SIG-M5 (cell line): ENCODE data around the gene CACNA2D1.
"Not testable (repeated sequence)": the region's sequence is repeated elsewhere in the genome, so short reads cannot be mapped to it uniquely, and the experiment has no call there.

ENCODE experiments used
- DNase-seq: peaks from one replicate; lab custom pipeline; 2025; lab: John Stamatoyannopoulos, UW

Gene CACNA2D1

DNA sequence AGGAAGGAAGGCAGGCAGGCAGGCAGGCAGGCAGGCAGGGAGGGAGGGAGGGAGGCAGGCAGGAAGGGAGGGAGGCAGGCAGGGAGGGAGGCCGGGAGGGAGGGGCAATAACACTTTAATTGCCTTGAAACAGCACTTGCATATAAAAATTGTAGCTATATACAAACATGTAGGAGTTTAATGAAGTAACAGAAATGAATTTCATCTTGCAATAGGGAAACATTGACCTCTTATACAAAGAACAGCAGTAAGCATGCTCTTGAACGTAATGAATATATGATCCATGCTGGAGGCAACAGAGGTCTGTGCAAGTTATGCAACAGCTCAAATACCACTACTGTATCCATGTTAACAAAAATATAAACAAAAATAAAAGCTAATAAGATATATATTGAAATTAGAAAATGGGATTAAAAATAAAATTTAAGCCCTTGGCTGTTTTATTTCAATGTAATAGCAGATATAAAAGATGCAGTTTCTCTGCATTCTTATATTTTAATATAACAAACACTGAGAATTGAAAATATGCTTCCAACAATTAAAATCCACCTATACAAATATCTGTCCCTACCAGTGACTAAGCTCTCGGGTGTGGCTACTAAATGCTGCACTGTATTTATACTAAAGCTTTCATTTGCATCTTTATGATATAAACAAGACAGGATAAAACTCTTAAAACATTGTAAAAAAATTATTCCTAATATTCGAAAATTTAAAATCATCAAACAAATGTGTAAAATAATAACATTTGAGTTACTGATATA is 50.3 kb downstream of the CACNA2D1 start:
- no peak for DNase-seq

DNA sequence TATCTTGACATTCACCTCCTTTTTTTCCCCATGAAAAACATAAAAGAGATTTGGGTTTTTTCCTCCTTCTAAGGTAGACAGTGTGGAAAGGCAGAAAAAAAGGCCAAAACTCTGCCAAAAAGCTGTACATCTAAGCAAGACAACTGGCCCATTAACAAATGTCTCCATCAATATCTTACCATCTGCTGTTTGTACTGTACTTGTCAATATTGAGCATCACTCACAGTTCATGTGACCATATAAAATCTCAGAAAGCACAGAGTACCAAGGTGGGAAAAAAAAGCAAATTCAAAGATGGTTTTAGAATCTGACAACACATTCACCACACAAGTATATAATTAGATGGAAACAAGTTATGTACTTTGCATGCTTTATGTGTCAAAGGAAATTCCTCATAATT is 52.6 kb downstream of the CACNA2D1 start:
- DNase-seq = no peak

DNA sequence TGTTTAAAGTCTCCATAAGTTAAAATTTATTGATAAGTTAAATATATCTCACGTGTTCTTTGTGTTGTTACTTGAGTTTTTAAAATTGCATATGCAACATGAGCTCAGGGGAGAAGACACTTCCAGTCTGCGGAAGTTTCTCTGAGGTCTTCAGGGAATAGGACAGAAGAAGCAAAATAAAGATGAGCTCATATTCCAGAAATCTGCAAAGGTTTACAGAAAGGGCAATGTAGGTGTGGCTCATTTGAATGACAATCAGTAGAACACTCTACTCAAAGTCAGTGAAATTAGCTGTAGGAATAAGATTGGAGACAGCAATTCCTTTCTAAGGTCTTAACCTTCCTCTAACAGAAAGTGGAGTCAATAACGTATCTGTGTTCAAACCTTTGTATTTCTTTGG is 53.7 kb downstream of the CACNA2D1 start:
- no peak for DNase-seq

DNA sequence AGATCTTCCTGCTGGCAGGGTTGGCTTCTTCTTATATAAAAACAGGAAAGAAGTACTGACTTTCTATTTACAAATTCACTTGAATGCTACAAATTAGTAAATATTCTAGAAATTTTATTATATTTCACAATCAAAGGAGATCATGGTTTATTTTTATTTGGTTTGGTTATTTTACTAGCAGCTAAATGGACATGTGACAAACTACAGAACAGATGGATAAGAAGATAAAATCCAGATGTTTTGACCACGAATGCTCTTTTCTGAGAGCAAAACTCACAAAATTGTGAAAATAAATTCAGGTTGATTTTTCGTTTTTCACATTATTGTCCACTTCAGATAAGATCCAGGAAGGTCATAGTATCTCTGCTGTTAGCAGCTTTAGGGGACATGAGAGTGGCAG is 55.4 kb downstream of the CACNA2D1 start:
- no peak for DNase-seq

DNA sequence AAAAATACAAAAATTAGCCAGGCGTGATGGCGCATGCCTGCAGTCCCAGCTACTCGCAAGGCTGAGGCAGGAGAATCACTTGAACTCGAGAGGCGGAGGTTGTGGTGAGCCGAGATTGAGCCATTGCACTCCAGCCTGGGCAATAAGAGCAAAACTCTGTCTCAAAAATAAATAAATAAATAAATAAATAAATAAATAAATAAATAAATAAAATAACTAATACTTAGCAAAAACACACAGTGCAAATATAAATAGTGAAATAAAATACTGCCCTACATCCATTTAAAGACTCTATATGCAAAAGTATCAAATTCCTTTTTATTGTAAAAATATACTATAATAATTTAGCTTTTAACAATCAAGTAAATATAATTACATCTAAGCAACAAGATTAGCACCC is 57.0 kb downstream of the CACNA2D1 start:
- not testable (repeated sequence) for DNase-seq

DNA sequence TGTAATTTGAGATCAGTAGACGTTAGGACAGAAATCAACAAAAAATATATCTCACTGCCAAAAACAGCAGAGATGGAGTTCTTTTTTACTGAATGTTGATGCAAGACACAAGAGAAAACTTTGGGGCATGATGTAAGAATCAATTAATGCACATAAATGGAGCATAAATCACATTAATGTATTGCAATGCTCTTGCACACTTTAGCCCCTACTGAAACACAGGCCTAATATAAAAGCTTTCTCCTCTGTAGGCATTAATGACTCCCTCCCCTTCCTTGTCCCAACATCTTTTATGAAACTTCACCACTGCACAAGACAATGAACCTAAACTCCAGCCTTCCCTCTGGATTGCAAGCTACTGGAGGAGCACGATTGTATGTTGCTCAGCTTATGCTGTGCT is 58.8 kb downstream of the CACNA2D1 start:
- DNase-seq = no peak

DNA sequence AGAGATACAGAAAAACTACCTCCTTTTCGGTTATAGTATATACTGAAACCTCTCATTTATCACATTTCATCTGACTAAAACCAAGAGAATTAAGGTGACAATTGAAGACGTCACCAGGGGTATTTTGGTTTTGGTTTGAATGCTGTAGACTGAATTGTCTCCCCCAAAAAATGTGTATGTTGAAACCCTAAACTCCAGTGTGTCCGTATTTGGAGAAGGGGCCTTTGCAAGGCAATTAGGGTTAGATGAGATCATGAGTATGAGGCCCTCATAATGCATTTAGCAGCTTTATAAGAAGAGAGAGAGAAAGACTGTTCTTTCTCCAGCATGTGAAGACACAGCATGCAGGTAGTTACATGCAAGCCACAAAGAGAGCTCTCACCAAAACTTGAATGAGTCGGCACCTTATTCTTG is 59.5 kb downstream of the CACNA2D1 start:
- DNase-seq = no peak

DNA sequence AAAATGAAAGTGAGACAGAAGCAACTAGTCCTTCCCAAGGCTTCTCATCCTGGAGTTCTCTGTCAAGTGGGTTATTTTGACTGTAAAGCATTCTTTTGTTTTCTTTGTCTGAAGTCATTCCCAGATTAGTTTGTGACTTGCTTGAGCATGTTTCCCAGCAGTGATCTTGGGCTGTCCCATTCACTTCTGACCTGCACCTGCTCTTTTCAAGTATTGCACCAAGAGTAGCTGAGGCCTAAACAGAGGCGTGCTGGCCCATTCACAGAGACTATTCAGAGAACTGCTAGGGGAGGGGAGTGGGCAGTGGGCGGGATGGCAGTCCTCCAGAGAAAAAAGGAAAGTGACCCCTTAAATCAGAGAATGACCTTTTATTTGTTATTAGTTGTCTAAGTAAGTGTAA is 61.3 kb downstream of the CACNA2D1 start:
- DNase-seq = no peak

DNA sequence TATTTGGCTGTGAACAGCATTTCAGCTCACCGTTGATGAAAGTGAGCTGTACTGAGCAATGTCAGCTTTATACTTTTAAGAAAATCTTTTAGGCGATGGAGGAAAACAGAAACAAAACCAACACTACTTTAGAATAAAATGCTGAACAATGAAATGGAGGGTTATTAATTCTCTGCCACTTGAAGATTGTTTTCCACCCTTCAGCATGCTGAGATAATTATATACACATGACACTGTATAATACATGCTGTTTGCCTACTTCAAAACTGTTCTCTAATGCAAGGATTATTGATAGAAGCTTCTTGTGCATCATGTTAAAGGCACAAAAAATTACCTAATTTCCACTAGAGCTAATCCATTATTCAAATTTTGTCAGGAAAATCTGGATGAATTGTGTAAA is 66.8 kb downstream of the CACNA2D1 start:
- no peak for DNase-seq

DNA sequence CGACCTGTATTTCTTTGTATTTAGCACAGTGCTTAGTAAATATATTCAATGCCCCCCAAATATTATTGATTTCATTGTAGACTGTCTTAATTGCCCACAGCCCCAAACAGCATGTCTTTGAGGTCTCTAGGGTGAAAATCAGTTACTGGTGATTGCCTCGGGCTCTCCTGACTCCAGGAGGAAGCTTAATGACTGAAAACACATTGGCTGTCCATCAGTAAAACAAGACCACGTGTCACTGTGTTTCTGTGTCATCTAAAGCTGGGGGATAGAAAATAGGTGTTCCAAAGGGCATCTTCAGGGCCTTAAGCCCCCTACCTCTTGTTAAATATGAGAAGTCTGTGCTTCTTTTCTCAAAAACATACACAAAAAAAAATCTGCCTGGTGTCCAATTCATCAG is 67.9 kb downstream of the CACNA2D1 start:
- no peak for DNase-seq

DNA sequence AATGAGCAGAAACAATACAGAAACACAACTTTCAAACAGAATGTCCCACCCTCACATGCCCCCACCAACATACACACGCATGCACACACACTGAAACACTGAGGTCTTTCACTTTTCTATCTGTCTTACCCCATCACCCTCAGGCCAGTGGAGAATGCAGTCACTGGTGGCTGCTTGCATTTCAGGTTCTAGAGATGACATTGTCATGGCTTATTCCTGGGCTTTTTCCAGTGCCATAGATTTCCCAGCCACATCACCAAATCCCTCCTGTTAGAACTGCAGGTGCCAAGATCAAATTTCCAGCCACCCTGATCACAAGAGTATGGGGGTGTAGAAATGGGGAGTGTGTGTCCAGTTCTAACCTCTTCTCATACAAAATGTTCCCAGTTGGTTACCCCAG is 68.4 kb downstream of the CACNA2D1 start:
- no peak for DNase-seq

DNA sequence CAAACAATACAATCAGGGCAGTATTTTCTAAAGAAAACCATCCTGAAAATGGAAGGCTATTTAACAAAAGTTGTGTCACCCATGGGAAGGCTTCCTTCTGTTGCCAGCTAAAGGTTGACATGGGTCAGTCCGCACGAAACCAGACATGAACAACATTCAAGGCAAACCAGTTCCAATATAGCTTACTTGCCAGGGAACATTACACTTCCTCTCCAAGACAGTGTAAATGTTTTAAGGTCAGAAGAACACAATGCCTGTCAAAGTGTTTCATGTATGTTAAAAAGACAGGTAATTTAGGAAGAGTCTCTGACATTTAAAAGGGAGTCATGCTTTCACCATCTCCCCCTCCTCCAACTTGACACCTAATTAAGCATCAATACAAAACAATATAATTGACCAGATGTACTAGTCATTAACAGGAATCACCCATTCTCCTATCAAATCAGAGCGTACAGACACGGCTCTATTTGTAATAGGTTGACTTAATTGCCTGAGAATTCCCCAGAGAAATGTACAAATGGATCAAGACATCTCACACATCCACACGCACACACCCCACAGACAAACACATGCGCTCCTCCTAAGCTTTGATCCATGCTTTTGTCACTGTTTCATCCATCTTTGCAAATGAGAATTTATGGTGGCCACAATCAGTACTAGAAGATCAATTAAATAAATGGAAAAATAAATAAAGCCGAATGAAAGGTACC is 69.5 kb downstream of the CACNA2D1 start:
- no peak for DNase-seq

DNA sequence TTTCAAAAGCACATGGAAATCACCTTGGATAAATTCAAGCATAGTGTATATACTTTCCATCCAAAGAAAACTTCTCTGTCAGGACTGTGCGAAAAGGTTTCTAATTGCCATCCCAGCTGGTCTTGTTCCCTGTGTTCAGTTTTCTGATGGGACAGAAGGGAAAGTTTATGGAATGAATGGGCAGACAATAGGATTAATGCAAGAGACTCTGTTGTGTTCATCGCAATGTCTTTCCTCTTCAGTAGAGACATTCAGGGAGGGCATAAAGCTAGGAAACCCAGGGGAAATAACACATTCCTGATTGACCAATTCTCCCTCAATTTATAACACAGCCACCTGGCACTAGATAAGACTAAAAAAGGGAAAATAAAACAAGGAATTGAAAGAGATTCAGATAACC is 78.9 kb downstream of the CACNA2D1 start:
- DNase-seq = no peak

DNA sequence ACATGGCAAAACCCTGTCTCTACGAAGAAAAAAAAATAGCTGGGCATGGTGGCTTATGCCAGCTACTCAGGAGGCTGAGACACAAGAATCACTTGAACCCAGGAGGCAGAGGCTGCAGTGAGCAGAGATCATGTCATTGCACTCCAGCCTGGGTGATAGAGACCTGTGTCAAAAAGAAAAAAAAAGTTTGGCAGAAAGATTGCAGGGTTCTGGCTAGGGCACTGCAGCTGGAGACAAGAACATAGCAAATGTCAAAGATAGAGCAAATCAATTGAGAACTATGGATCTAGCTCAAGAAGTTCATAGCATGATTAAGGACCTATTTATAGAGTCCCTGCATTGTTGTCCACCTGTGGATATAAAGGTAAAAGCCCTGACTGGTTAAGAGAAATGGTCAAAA is 79.5 kb downstream of the CACNA2D1 start:
- DNase-seq = no peak

DNA sequence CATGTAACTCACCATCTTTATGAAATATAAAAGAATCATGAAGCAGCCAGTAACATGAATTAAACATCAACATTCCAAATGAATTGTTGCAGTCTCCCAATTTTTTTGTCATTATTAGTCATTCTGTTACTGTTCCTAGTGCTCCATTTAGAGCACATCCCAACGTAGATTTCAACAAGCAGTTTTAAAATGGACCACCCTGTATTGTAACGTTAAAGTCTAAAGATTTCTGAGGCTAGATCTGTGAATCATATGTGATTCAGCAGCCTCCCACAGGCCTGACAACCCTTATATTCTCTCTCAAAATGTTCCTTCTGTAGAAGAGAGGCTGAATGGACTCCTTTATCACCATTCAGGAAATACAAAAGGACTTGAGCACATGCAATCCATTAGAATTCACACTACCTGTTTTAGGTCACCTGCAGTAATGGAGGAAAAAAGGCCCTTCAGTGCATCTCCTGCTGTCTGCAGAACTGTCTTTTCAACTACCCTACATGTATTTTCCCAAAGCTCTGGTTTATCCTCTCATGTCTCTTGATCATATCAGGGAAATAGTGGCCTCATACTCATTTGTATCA is 81.4 kb downstream of the CACNA2D1 start:
- DNase-seq = no peak

DNA sequence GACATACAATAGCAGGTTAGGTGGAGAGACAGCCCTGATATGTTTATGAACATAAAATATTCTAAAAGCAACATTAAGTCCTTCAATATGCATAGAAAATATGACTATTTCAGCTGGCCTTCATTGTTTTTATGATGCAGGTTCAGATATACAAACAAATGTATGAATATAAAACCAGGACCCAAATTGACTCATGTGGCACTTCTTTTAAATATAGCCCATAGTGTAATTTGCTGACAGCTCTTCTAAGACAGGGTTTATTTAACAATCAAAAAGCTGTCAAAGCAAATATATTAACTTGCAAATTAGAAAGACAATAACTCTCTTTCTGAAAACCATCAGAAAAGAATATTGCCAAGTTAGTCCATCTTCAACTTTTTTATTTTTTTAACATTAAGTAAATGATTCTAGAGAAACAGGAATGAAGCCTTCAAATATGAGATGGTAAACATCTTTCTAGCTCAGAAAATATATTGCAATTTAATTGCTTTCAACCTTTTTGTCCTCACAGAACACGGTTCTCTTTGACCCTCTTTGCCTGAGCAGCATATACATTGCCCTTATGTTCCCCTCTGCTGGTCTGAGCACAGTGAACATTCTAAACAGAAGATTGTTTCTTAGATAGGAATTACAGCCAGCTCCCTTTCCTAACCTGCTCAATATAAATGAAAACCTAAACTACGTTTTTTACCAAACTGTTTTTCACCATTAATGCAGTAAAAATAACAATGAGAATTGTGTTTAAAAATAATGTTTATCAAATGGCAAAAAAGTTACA is 82.8 kb downstream of the CACNA2D1 start:
- no peak for DNase-seq

DNA sequence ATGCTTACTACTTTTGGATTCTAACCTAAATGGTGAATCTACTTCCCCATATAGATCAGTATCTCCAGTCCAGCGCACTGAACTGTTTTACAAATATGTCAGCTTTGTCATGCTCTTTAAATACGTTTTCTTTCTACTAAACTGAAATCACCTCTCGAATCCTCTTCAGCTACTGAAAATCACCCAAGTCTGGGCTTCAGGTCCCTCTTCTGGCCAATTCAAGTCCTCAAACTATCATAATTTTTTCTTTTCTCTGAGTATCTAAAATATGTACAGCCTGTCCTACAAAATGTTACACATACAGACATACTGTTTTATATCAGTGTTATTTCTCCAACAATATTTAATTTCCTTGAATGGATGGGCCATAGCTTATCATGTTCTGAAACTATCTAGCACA is 84.2 kb downstream of the CACNA2D1 start:
- DNase-seq = no peak

DNA sequence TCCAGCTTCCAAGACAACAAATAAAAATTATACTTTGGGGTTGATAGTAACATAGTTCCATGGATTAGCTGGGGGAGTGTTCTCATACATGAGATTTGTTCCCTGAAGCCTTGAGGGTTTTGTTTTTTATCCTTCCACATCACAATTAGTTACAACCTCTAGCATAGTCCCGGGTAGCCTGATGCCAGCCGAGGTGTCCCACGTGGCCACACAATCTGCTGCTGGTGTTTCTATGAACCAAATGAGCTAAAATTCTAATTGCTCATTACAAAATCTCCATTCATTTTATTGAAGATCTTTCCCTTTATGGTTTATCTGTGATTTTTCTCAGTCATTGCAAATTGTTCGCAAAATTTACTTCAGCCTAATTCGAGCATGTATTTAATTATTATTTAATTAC is 84.7 kb downstream of the CACNA2D1 start:
- no peak for DNase-seq

DNA sequence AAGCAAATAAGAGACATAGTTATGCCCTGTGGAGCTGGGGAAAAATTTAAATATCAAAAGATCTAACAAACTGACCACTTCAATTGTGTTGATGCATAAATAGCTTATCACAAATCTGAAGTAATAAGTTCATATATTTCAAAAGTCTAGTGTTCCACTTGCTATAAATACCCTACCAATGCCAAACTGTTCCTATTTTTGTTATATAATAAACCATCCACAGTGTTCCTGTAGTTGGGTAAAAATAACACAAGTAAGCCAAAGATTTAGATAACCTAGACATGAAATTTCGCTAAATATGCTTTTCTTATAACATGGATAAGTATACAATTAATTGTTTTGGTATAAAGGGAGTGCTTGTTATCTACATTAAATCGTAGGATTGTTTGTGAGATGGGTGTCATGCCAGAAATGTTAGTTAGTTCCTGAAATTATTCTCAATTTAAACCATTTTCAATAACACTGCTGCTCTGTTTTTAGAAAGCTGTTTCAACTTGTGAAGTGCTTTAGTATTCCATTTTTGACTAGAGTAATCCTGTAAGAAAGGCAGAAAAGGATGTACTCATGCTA is 85.5 kb downstream of the CACNA2D1 start:
- DNase-seq = no peak

DNA sequence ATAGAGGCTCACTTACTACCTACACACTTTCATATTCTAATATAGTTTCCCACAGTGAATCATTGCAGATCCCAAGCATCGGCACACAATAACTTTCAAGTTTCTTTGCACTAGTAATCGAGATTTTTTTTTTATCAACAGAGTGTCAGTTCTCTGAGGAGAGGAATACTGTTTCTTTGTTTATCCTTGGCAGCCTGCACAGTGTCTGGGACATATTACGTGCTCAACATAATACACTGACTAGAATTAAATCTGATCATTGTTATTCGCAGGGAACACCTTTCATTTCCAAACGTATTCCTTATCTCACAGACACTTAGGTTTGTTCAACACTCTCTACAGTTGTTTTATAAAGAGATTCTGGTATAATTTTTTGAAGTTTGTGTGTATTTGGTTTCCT is 95.3 kb downstream of the CACNA2D1 start:
- no peak for DNase-seq

DNA sequence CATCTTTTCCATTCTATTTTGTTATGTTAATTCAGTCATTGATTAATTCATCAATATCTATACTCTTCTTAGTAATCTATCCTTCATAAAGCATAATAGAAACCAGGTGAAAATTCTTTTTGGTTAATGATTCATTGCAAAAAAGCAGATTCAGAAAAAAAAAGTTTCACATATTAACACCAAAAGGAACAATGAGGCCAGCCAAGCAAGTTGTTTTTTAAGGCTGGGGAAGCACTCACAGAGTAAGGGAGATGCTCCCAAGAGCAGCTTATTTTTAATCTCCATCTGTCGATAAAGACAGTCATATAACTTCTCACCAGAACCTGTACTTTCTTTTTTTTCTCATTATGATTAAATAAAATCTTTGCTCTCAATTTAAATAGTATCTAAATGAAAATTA is 95.8 kb downstream of the CACNA2D1 start:
- DNase-seq = no peak

DNA sequence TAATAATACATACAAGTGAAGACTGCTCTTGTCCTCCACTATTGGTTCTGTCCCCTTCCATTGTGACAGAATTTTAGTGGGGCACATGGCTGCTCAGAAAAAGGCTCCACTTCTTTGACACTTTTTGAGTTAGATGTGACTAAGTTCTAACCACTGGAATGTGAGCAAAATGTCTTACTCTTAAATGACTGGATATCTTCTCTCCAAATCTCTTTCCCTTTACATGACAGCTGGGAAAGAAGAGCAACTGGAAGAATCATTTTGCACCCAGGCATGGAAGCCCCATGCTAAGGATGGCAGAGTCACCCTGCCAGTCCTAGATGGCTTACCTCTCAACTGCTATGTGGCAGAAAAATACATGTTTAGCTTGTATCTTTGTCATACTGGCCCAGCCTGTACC is 97.7 kb downstream of the CACNA2D1 start:
- no peak for DNase-seq
